Epithelial cell of proximal tubule (primary cell): ENCODE measurements around the gene TMEM30A. TPM values are rescaled to one million over a fixed set of nuclear protein-coding genes. Genes with fewer than 3 reads are reported as not detected.

ENCODE experiments used
- DNase-seq: peaks from one replicate; pipeline ENCODE4 v3.0.0-alpha.2; 2011; ENCODE audit warnings: low read depth
- H3K4me3 ChIP-seq: 2 replicates; pipeline ENCODE4 v1.5.1; 2011; ENCODE audit warnings: low read depth, mild to moderate bottlenecking, low read length
- CTCF ChIP-seq: conservative IDR thresholded peaks from 2 replicates; pipeline ENCODE4 v1.5.1; 2012; ENCODE audit warnings: low read depth, mild to moderate bottlenecking, low read length
- total RNA-seq: library from RNA; depleted of rRNA; stranded (reverse); fragments of >200 nt; gene quantifications from 2 replicates; pipeline ENCODE4 v1.2.3, GENCODE V29; 2015

TMEM30A gene
- total RNA-seq, 1 donor from 2014 or later = 73.1 TPM

GRCh38 chr6:75268988-75269354, 15.6 kb downstream of the TMEM30A start:
- DNase-seq = no peak
- TF ChIP-seq CTCF = no peak

DNA sequence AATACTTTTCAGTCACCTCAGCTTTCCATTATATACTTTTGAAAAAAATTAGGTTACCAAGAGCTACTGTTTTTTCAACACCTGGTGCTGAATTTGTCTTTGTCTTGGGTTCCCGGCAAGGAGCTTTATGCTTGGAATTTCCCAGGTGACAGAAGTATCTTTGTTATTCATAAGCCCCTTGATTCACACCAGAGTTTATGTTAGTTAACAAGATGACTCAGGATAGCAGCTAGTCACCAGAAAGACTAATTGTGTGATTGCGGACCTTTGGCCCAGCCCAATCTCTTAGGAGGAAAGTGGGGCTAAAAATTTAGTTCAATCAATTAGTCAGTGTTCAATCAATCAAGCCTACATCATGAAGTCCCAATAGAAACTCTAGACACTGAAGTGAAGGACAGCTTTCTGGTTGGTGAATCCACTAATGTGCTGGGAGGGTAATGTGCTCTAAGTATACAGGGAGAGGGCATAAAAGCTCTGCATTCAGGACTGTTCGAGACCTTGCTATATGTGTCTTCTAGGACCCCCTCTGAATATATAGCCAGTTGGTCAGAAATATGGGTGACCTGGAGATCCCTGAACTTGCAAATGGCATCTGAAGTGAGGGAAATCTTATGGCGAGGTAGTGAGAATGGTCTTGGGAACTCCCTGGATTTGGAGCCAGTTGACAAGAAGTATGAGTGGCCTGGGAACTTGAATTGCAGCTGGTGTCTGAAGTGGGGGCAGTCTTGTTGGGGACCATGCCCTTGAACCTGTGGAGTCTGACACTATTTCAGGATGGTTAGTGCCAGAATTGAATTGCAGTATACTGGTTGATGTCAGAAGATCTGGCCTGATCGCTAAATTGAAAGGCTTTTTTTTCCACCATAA, 16.2 kb downstream of the TMEM30A start:
- DNase-seq = peak; percentile 80
- peak overlapping the region; percentile 30 for H3K4me3 ChIP-seq
- no peak for TF ChIP-seq CTCF

More at GRCh38 chr6:75268988-75269354, 15.6 kb downstream of the TMEM30A start:
- H3K4me3 ChIP-seq = no peak overlapping the region

- no peak for DNase-seq
- peak overlapping the region; percentile 30 for H3K4me3 ChIP-seq
- TF ChIP-seq CTCF = no peak
Observed at GRCh38 chr6:75267461-75267860, 17.1 kb downstream of the TMEM30A start.

- TF ChIP-seq CTCF = peak; percentile 77
- H3K4me3 ChIP-seq = no peak overlapping the region
- DNase-seq = no peak
Observed at GRCh38 chr6:75266716-75267291, 17.8 kb downstream of the TMEM30A start.

GRCh38 chr6:75263401-75263750, 21.2 kb downstream of the TMEM30A start:
- DNase-seq = no peak
- TF ChIP-seq CTCF = no peak
- no peak overlapping the region for H3K4me3 ChIP-seq

- H3K4me3 ChIP-seq = no peak overlapping the region
- DNase-seq = no peak
- no peak for TF ChIP-seq CTCF
Observed at GRCh38 chr6:75262716-75263400, 21.7 kb downstream of the TMEM30A start.
